Heart right ventricle (tissue), 16 donors: ENCODE results near the gene PSME4. TPM values are rescaled to one million over a fixed set of nuclear protein-coding genes. Genes with fewer than 3 reads are reported as not detected.

Experiments
- ATAC-seq, 8 donors: fragments of 200-7000 bp; cut with Tn5 transposase; one replicate each; pipeline ENCODE4 v1.9.1; 2020; ENCODE audit warnings: mild to moderate bottlenecking in 8 of 8, moderate library complexity in 8 of 8, moderate number of reproducible peaks in 1 of 8
- DNase-seq, 2 donors: peaks; one replicate each; pipeline ENCODE4 v3.0.0-alpha.2; 2020
- H3K27ac ChIP-seq, 10 donors: fragments of 200-600 bp; sonication (generic) in 2 of 10; one replicate each; pipeline versions ENCODE4 v1.5.0 to v1.8.0; 2020 to 2022; ENCODE audit warnings: mild to moderate bottlenecking in 3 of 10
- H3K27me3 ChIP-seq, 7 donors: fragments of 200-600 bp; one replicate each; pipeline ENCODE4 v1.8.0; 2021 to 2022; ENCODE audit warnings: mild to moderate bottlenecking in 2 of 7
- H3K36me3 ChIP-seq, 9 donors: fragments of 200-600 bp; sonication (generic) in 1 of 9; one replicate each; pipeline versions ENCODE4 v1.5.0 to v1.8.0; 2020 to 2022; ENCODE audit warnings: mild to moderate bottlenecking in 2 of 9
- H3K4me1 ChIP-seq, 9 donors: fragments of 200-600 bp; sonication (generic) in 1 of 9; one replicate each; pipeline versions ENCODE4 v1.5.0 to v1.8.0; 2020 to 2022; ENCODE audit warnings: mild to moderate bottlenecking in 4 of 9
- H3K4me3 ChIP-seq, 10 donors: fragments of 200-600 bp; sonication (generic) in 2 of 10; one replicate each; pipeline versions ENCODE4 v1.5.0 to v1.8.0; 2020 to 2022; ENCODE audit warnings: mild to moderate bottlenecking in 7 of 10, moderate library complexity in 2 of 10
- H3K9me3 ChIP-seq, 11 donors: fragments of 200-600 bp in 10 of 11; sonication (generic) in 2 of 11; one replicate each; pipeline versions ENCODE4 v1.5.0 to v1.8.0; 2013 to 2022; ENCODE audit warnings: mild to moderate bottlenecking in 2 of 11, control low read depth in 1 of 11, moderate library complexity in 1 of 11
- WGBS, 2 donors: extraction: QIAGEN DNeasy Blood & Tissue Kit; methylation state at CpG; one replicate each; pipeline ENCODE4 v1.1.7; 2013; ENCODE audit warnings: inconsistent platforms in 1 of 2; 5-methylcytosine and 5-hydroxymethylcytosine counted together
- intact Hi-C, 10 donors: fragments of 100-400 bp; cut with DNase I; formaldehyde crosslinking; loops; one replicate each; pipeline versions ENCODE4 v1.11.1 to v1.14.2; 2022
- polyA plus RNA-seq, 2 donors: library from polyadenylated mRNA; stranded (reverse); fragments of 200-250 nt; gene quantifications; one replicate each; pipeline ENCODE4 v1.2.3, GENCODE V29; 2013
- total RNA-seq, 10 donors: library from RNA; stranded (reverse); fragmentation: NEBNext Ultra II Directional in 3 of 10; extraction: Animal tissue kit (Norgen Biotek cat#: 25700) in 3 of 10; gene quantifications; one replicate each; pipeline versions ENCODE4 v1.2.1 to v1.2.4, GENCODE V29; 2021 to 2023
- TF ChIP-seq, protein P1 (sequence below), 9 donors: fragments of 200-600 bp; sonication (generic) in 2 of 9; IDR thresholded peaks; one replicate each; pipeline versions ENCODE4 v1.5.0 to v1.8.0; 2021 to 2022; ENCODE audit warnings: antibody characterized with exemption in 9 of 9, mild to moderate bottlenecking in 5 of 9, moderate library complexity in 1 of 9
- donor health status: Arrhythmogenic right ventricular cardiomyopathy.
- donor health status: ischemic (EF 13 %, LVEDD 7.1; RV severe dilation, severe dysfunction).
- donor health status: healthy with polysubstance abuse.
- donor health status: DM: no; HTN: yes; CAD: no.
- donor health status: DM: no; HTN: no; CAD: no.
- donor health status: ischemic (EF 25% LVEDD 6.9; RV normal size, moderate dysfunction).
- donor health status: ischemic (EF 25% LVEDD 5.7; RV mildly dilated, moderate dysfunction).
- donor health status: healthy.
- donor health status: DM: yes; HTN: yes; CAD: no.
- donor health status: Ischemic cardiomyopathy.
- donor health status: ischemic (EF 35%, LVEDD 5.7; RV mildly dilated, moderate dysfunction).
- donor health status: nonischemic (EF 11% LVEDD 7.7; RV severe dilation, severe dysfunction).
- donor health status: DM: yes; HTN: yes; CAD: no.
- donor health status: PGD.
- donor health status: ischemic (EF 29% LVEDD 5.4; RV normal size, mild dysfunction).
- donor health status: nonischemic (EF 23%, LVEDD 6.1; RV moderate dilation, normal function).

Gene PSME4
- total and polyA plus RNA-seq, 12 donors, result 36.1 to 77.8 (median 65.6) TPM

DNA sequence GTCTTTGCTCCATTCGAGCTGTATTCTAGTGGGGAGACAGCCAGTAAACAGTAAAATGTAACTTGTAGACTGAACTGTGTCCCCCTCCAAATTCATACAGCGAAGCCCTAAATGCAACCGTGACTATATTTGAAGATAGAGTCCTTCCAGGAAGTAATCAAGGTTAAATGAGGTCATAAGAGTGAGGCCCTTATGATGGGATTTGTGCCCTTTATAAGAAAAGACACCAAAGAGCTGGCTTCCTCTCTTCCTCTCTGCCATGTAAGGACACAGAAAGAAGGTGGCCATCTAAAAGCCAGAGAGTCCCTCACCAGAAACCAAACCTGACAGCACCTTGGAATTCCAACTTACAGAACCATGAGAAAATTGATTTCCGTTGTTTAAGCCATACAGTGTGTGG, 142.5 kb downstream of the PSME4 start:
- intact Hi-C loops, result no loop called here
- Histone ChIP-seq H3K4me3 (no peak overlapping the region), H3K27me3 (no peaks in the 10 kb centered on the region), H3K4me1 (peaks cover 0 to 25% (median 20%) of the 10 kb centered on the region in 9 donors), H3K36me3 (peaks cover 0 to 15% (median 0%) of the 10 kb centered on the region in 9 donors), H3K27ac (peak overlapping the region in 7 of 10 donors; percentile 15 to 76 (median 59)), H3K9me3 (peaks cover 0 to 9% (median 0%) of the 10 kb centered on the region in 11 donors)
- no peak for ATAC-seq
- 93 to 94% methylated on average over 4 of the region's 4 CpGs for WGBS, 2 donors
- TF ChIP-seq, protein P1, sequence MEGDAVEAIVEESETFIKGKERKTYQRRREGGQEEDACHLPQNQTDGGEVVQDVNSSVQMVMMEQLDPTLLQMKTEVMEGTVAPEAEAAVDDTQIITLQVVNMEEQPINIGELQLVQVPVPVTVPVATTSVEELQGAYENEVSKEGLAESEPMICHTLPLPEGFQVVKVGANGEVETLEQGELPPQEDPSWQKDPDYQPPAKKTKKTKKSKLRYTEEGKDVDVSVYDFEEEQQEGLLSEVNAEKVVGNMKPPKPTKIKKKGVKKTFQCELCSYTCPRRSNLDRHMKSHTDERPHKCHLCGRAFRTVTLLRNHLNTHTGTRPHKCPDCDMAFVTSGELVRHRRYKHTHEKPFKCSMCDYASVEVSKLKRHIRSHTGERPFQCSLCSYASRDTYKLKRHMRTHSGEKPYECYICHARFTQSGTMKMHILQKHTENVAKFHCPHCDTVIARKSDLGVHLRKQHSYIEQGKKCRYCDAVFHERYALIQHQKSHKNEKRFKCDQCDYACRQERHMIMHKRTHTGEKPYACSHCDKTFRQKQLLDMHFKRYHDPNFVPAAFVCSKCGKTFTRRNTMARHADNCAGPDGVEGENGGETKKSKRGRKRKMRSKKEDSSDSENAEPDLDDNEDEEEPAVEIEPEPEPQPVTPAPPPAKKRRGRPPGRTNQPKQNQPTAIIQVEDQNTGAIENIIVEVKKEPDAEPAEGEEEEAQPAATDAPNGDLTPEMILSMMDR (IDR thresholded peaks at IDR 0.05), result no peak
- DNase-seq, result no peak

DNA sequence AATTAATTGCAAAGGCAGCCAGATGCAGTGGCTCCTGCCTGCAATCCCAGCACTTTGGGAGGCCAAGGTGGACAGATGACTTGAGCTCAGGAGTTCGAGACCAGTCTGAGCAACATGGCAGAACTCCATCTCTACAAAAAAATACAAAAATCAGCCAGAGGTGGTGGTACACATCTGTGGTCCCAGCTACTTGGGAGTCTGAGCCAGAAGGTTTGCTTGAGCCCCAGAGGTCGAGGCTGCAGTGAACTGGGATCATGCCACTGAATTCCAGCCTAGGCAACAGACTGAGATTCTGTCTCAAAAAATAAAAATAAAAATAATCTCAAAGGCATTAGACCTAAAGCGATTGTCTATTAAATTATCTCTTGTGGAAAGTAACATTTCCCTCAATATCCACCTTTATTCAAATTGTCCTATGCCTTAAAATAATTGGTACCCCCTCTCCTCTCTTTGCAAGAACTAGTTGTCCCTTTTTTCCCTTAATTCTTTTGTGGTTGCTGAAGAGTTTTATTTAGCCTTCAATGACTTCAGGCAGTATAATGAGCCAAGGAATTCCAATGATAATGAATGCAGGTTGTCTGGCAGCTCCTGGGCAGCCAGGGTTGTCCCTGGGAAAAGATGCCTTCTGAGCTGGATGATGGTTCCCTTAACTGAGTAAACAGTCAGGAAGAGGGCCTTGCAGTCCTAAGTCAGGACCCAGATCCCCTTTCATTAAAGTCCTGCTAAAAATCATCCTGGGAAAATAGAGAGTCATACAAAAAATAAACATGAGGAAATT, 143.2 kb downstream of the PSME4 start:
- H3K27ac ChIP-seq, result peak overlapping the region in 8 of 10 donors; percentile 18 to 76 (median 47)
- WGBS, 2 donors, result 85 to 94% methylated on average over 3 of the region's 3 CpGs

DNA sequence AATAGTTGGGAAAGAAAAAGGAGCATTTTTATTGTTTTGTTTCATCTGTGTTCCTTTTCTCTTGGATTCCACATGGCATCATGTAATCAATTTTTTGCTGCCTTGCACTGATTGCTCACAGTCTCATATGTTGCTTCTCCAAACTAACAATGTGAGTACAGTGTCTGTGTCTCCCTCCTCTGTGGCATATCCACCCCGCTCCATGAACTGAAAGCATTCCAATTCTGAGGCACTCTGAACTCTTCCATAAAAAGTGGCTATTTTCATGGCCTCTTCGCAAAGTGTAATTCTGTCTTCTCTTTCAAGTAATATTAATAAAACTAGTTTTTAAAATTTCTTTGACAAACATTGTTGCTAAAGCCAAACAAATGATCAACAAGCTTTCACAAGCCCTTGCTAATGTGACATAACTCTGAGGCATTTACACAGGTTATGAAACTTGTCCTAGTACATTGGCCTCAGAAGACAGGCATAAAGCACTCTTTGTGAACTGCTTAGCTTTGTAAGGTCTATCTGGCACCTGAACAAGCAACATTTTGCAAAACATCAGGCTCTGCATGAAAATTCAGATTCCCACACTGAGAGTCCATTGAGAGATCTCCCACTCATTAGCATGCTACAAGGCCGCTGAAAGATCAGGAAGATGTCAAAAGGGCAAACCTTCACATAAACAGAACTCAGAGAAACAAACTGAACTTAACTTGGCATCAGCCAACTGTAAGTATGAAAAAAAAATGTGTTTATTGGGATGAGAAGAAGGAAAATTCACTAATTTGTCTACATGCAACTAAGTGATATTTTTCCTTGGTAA, 144.0 kb downstream of the PSME4 start:
- Histone ChIP-seq H3K27ac (peak overlapping the region in 8 of 10 donors; percentile 16 to 76 (median 40)), H3K36me3 (peaks cover 0 to 18% (median 0%) of the 10 kb centered on the region in 9 donors), H3K4me1 (peaks cover 0 to 25% (median 20%) of the 10 kb centered on the region in 9 donors), H3K4me3 (no peak overlapping the region), H3K27me3 (no peaks in the 10 kb centered on the region), H3K9me3 (peaks cover 0 to 9% (median 0%) of the 10 kb centered on the region in 11 donors)
- DNase-seq (no peak), ATAC-seq (peak in 7 of 8 donors; percentile 25 to 69 (median 54))
- TF ChIP-seq, protein P1 (IDR thresholded peaks at IDR 0.05), result no peak
- intact Hi-C loops, result no loop called here
- 64 to 71% methylated on average over 3 of the region's 3 CpGs for WGBS, 2 donors

More for the DNA sequence above, 143.2 kb downstream of the PSME4 start:
- Histone ChIP-seq H3K4me1 (peaks cover 0 to 25% (median 20%) of the 10 kb centered on the region in 9 donors), H3K4me3 (no peak overlapping the region), H3K36me3 (peaks cover 0 to 15% (median 0%) of the 10 kb centered on the region in 9 donors), H3K27me3 (no peaks in the 10 kb centered on the region), H3K9me3 (peaks cover 0 to 9% (median 0%) of the 10 kb centered on the region in 11 donors)
- TF ChIP-seq, protein P1 (IDR thresholded peaks at IDR 0.05), result no peak
- ATAC-seq (peak in 7 of 8 donors; percentile 32 to 83 (median 72)), DNase-seq (no peak)
- intact Hi-C loops, result no loop called here

DNA sequence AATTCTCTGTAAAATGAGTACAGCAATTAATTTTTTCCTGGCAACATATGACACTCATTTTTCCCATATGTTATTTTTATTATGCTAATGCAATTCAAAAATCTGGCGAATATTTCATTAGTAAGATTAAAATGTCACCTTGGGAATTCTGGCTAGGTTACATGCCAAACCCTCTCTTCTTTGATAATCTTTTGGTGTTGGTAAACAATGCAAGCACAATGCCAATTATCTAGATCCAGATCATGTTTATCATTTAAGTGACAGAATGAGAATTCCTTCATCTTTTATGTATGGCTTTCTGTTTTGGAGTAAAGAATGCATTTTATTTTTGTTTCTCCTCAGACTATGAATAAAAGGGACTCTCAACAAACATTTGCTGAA, 144.8 kb downstream of the PSME4 start:
- H3K27me3 ChIP-seq, result no peaks in the 10 kb centered on the region
- H3K9me3 ChIP-seq, result peaks cover 0 to 9% (median 0%) of the 10 kb centered on the region in 11 donors
- TF ChIP-seq, protein P1 (IDR thresholded peaks at IDR 0.05), result no peak
- ATAC-seq (no peak), DNase-seq (no peak)
- intact Hi-C loops, result no loop called here
- 40 to 53% methylated on average over 1 of the region's 1 CpG for WGBS, 2 donors
- peaks cover 0 to 11% (median 0%) of the 10 kb centered on the region in 9 donors for H3K36me3 ChIP-seq
- H3K27ac ChIP-seq, result peak overlapping the region in 6 of 10 donors; percentile 16 to 76 (median 55)
- no peak overlapping the region for H3K4me3 ChIP-seq
- peaks cover 0 to 25% (median 20%) of the 10 kb centered on the region in 9 donors for H3K4me1 ChIP-seq
